NOMO-1 treated with DMSO at 0.1 percent for 48 hours (cell line): Measurements from ENCODE around the gene PARP12.
A peak's percentile ranks its signal among the peaks of the same experiment; 100 is the strongest.
"Not testable (repeated sequence)": the region's sequence is repeated elsewhere in the genome, so short reads cannot be mapped to it uniquely, and the experiment has no call there.

Experiments used
- DNase-seq: peaks from one replicate; lab custom pipeline; 2025; ENCODE audit not compliant: unreplicated experiment; lab: John Stamatoyannopoulos, UW

The PARP12 gene

GRCh38 chr7:140062528-140063299, at the start of gene PARP12:
PARP12 (minus strand) TSS chr7:140062951; CDS start chr7:140062847, 104 bp downstream.
- peak; percentile 55 for DNase-seq

- not testable (repeated sequence) for DNase-seq
Measured at GRCh38 chr7:140108777-140109176, 46.0 kb upstream of the PARP12 start.

GRCh38 chr7:140096459-140096858, 33.7 kb upstream of the PARP12 start:
- DNase-seq: peak; percentile 7

DNA sequence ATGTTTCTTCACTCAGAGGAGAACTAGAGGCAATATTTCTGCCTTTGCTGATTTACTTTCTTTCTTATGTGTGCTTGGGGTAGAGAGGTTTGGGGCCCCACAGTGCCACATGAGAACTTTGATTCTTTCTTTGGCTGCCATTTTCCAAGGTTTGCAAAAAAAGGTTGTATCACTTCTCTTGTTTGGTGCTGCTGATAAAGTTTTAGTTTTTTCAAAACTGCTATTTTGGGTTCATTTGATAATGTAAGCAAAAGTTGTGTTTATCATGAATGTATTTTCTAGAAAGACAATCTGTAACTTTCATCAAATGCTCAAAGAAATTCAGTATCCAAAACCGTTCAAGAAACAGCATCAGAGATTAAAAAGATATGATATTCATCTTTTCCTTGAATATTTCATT, 30.6 kb upstream of the PARP12 start:
- no peak for DNase-seq

DNA sequence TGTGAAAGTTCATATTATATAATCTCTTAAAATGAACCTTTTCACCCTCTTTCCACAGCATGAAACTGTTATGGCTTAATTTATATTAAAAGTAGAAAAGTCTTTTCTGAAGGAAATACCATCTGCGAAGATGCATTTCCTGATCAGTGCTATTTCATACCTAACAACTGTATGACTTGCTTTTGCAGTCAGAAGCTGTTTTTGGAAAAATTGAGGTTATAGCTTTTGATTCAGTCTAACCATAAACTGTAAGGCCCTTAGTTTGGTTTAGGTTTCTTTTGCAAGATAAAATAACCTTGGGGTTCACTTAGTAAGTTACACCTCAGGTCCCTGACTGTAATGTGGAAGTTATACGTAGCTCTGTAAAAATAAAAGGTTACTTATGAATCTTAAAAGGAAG, 22.7 kb upstream of the PARP12 start:
- DNase-seq: no peak

DNA sequence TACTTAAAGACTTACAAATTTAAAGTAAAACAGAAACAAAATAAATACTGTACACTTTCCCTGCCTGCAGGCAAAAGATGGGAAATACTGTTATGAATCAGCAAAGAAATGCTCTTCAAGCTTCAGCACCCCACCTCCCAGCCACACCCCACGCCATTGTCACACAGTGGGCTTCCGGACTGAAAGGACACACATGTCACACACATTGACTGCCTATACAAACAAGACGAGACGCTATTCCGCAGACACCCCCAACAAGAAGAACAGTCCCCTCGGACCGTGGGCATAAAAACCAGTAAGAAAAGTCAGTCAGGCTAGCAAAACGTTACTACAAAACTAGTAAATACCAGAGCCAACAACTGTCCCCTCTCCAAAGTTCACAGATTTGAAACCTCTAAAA, 22.2 kb upstream of the PARP12 start:
- DNase-seq: no peak

- DNase-seq: peak; percentile 44
Measured at GRCh38 chr7:140084142-140084655, 21.4 kb upstream of the PARP12 start.

- no peak for DNase-seq
Measured at GRCh38 chr7:140082770-140083169, 20.0 kb upstream of the PARP12 start.

- DNase-seq: no peak
Measured at GRCh38 chr7:140081774-140082425, 19.1 kb upstream of the PARP12 start.

DNA sequence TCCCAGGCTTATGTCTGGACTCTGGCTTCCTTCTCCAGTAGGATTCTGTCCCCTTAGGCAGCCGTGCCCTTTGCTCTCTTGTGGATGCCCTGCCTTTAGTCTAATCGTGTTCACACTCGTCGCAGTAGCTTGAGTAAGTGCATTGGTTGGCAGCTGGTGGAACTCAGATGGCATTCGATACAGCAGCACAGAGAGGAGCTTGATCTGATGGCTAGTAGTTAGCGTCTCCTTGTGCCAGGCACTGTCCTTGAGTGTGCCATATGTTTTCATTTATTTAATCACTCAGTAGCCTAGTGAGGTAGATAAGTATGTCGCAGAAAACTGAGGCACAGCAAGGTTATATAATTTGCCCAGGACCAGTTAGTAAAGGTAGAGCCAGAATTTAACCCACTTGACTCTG, 18.2 kb upstream of the PARP12 start:
- DNase-seq: no peak

- DNase-seq: no peak
Measured at GRCh38 chr7:140079121-140079536, 16.4 kb upstream of the PARP12 start.

- no peak for DNase-seq
Measured at GRCh38 chr7:140078392-140078791, 15.6 kb upstream of the PARP12 start.

- peak; percentile 0 for DNase-seq
Measured at GRCh38 chr7:140074780-140075179, 12.0 kb upstream of the PARP12 start.

DNA sequence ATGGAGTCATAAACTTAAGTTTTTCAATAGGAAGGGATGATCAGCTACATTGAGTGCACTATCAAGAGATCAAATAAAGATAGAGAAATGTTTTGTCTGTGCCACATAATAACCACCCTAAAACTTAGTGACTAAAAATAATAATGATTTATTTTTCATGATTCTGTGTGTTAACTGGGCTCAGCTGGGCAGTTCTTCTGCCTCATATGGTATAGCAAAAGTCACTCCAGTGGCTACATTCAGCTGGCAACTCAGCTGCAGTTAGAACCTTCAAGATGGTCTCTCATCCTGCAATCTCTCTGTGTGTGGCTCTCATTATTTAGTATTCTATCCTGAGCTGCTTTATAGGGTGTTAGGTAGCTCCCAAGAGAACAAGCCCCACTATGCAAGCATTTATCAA, 7.8 kb upstream of the PARP12 start:
- no peak for DNase-seq

DNA sequence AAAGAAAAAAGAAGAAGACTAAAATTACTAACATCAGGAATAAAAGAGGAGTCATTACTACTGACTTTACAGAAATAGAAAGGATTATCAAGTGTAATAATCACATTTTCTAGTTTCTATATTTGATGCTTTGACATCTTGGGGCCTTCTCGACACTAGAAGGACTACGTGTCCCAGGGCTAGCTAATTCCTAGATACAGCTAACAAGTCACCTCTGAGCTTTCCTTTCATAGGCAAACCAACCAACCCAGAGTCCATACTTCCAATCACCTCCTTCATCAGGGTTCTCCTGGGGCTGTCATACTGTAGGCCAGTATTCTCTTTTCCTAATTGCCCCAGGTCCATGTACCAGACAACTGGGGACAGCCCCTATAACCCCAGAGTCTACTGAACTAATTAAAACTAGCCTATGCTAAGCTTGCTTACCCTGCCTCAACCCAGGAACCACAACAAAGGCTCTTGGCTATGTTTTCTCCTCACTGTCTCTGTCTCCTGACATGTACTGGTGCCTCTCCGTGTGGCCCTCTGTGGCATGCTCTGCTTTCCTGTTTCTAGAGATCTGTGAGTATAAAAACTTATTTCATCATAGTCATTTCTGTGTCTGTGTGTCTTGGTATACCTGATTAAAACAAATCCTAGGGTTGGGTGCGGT, 6.7 kb upstream of the PARP12 start:
- DNase-seq: no peak

DNA sequence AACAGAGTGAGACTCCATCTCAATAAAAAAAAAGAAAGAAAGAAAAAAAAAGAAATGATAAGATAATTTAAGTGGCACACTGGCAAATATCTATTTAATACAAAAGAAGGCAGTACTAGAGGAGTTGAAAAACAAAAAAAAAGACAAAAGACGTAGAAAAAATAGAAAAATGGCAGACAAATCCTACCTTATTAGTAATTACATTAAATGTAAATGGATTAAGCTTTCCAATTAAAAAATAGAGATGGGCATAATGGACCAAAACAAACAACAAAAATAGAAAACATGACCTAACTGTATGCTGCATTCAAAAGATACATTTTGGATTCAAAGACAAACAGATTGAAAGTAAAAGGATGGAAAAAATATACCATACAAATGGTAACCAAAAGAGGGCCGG, 5.3 kb upstream of the PARP12 start:
- no peak for DNase-seq

GRCh38 chr7:140067052-140067451, 4.3 kb upstream of the PARP12 start:
- no peak for DNase-seq

- DNase-seq: no peak
Measured at GRCh38 chr7:140062118-140062527, 628 bp downstream of the PARP12 start.

DNA sequence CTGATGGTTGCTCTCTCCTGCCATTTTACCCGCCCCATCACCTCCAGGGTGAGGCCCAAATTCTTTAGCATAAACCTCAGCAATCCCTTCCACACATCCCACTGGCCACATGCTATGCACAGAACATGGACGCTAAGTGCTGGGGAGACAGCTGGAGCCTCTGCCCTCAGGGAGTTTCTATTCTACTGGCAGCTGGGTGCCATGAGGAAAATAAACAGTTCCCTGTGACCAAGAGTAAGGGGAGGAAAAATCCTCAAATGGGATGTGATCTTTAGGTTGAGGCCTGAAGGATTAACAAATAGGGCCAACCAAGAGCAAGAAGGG, 1.2 kb downstream of the PARP12 start:
- no peak for DNase-seq

DNA sequence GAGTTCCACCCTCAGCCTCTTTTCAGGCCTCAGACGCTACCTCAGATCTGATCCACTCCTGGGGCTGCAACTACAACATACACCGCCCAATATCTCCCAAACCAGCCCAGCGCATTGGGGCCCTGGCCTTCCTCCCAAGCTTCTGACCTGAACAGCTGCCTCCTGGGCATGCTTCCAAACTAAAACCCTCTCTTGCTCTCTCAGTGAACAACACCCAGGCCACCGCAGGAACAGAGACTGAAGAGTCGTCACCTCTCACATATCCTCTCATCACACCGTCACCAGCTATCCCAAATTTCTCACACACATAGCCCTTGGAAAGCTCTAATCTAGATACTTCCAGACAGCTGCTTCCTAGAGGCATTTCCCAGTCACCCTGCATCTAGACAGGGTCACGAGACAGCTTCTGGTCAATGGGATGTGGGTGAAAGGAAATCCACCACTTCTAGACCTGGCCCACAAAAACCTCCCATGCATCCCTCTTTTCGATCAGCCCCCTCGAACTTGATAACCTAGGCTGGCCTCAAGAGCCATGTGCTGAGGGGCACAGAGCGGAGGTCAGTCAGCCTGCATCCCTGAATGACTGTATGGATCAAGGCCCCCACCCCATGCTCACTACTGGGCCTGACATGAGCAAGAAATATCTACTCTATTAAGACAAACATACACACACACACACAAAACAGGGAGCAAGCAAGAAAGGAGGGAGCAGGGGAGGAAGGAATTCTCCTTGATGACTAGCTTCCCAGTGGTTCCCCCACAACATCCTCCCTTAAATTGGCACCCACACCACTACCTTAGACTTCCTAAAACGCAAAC, 1.8 kb downstream of the PARP12 start:
- no peak for DNase-seq

GRCh38 chr7:140060243-140060630, 2.5 kb downstream of the PARP12 start:
- DNase-seq: no peak
